ENCODE measurements around the gene PRKAG1.

The PRKAG1 gene

DNA sequence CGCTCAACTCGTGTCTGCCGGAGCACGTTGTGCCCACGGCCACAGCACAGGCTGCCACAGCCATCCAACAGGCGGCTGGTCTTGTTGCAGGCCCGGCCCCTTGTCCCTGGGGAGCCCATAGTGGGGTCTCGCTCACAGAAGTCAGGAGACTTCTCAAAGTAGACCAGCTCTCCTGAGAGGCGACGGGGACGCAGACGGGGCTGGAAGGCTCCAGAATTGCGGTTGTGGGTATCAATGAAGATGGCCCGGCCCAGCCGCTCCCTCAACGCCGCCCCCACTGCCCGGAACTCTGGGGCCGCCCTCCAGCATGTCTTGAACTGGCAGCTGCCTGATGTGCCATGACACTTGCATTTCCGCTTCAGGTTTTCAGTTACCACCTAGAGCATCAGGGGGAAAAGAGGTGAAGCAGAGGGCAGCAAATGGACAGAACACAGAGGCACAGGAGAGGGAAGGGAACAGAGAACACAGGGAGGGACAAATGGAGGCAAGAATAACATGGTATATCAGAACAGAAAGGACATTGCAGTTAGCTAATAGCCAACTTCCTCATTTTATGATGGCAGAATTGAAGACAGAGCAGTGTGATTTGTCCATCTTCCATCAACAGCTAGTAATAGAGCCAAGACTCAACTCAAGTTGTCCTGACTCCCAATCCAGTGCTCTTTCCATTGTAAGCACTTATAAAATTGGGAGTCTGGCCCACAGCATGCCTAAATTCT is 52.2 kb downstream of the PRKAG1 start:
- DNase-seq (ENCODE audit: low spot score), result no peak

DNA sequence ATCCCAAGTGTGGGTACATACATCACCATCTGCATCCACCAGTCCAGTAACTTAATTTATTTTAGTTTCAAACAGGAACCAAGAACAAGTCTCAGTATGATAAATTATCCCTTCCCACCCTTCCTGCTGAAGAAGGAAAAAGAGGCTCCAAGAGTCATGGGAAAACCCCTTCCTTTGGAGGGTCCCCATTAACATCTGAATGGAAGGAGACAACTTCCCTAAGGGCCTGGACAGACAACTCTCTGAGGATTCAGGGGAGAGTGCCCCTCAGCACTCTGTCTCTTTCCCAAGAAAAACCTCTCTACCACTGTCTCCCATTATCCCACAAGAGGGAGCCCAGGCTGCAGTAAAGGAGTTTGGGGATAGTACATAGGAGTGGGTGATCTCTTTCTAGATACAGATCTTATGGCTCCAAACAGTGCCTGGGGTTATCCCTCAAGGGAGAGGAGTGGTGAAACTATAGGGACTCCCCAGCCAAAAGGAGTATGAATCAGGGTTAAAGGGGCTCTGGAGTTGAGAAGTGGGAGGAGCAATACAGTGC is 53.2 kb downstream of the PRKAG1 start:
- no peak for DNase-seq (ENCODE audit: low spot score)

DNA sequence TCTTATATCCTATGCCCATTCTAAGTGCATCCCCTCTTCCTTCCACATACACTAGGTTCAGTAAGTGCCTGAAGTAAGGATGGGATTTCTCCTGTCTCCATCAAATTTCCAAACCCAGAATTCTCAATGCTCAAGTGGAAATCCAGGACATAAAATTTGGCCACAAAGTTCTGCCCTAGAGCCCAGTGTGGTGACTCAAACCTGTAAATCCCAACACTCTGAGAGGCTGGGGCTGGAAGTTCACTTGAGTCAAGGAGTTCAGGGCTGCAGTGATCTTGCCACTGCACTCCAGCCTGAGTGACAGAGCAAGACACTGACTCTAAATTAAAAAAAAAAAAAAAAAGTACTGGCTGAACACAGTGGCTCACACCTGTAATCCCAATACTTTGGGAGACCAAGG is 56.8 kb downstream of the PRKAG1 start:
- DNase-seq (ENCODE audit: low spot score), result no peak

DNA sequence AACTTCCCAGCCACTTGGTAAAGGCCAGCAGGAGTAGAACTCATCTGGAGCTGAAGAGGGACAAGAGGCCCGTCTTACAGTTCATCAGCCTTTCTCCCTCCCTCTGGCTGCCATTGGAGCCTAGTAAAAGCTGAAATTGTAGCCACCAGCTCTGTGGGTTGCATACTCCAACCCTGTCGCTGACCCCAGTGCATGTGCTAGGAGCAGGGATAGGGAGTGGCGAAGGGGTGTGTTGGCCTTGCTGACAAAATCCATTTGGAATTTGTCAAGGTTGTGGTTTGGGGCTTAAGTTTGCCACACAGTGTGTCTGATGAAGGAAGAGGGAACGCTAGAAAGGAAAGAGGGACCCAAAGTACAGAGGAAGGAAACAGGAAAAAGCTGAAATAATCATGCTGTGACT is 57.2 kb downstream of the PRKAG1 start:
- DNase-seq (ENCODE audit: low spot score), result no peak

DNA sequence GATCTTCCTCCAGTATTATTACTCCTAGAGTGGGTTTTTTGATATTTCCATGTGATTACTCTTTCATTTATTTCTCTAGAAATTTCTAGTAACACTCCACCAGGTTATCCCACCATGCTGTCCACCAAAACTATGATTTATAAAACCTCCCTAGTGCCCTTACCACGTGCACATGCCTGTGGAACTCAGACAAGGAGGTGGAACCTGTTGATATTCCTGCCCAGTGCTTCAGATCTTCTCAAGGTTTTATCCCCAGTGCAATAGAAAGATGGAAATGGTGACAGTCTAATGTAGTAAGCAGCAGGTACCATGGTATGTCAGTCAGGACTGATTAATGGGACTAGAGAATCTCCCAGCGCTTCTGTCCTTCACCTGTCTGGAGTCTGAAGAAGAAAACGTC is 57.7 kb downstream of the PRKAG1 start:
- DNase-seq (ENCODE audit: low spot score), result no peak

DNA sequence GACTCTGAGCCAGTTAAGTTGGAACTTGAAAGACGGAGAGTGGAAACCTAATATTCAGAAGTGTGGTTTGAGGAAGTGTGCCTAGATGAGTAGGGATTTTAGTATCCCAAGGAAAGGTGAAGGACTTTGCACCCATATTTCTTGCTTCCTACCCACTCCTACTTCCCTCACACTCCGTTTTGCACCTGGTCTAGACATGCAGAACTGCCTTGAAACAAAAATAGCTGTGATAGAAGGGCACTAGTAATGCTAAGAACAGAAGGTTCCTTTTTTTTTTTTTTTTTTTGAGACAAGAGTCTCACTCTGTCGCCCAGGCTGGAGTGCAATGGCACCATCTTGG is 60.6 kb downstream of the PRKAG1 start:
- DNase-seq (ENCODE audit: low spot score), result no peak

DNA sequence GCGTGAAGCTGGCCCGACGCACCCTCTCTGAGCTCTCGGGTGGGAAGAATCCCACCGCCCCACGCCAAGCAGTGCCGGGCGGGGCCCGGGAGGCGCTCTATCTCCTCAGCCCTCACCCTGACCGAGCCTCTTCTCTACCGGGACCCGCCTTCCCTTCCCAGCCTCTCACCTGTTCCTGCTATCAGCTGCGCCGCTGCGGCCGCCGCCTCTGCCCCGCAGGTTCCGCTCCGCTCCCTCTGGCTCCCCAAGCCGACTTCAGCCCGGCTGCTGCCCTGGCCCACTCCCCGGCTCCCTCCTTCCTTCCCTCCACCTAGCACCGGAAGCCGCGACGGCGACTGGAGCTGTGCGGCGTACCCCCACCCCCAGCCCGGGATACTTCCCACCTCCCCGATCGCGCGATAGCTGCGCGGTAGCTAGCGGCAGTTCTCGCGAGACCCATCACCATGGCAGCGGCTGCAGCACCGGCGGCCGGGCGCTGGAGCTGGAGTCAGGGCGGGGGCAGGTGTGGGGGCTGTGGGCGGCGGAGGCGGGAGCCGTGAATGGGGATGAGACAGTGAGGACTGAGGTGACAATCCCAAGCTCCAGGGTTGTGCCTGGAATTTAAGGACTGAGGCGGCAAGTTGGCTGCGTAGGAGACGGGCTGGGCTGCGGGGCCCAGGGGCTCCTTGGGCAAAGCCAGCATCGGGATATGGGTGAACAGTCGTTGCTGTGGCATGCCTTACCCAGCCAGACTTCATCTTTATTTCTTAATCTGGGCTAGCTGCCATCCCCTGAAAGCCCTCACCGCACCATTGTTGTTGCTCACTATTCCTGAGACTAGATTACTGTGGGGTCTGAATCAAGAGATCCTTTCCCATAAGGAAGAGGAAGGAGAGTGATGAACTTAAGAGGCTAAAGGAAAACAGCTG is 61.2 kb downstream of the PRKAG1 start, which contains the start of gene ARF3:
Gene ARF3 (minus strand): TSS at position 347 of the 908 bp plus-strand sequence. CDS start 16,392 bp downstream, outside the sequence.
- DNase-seq (ENCODE audit: low spot score), result peak; percentile 95

DNA sequence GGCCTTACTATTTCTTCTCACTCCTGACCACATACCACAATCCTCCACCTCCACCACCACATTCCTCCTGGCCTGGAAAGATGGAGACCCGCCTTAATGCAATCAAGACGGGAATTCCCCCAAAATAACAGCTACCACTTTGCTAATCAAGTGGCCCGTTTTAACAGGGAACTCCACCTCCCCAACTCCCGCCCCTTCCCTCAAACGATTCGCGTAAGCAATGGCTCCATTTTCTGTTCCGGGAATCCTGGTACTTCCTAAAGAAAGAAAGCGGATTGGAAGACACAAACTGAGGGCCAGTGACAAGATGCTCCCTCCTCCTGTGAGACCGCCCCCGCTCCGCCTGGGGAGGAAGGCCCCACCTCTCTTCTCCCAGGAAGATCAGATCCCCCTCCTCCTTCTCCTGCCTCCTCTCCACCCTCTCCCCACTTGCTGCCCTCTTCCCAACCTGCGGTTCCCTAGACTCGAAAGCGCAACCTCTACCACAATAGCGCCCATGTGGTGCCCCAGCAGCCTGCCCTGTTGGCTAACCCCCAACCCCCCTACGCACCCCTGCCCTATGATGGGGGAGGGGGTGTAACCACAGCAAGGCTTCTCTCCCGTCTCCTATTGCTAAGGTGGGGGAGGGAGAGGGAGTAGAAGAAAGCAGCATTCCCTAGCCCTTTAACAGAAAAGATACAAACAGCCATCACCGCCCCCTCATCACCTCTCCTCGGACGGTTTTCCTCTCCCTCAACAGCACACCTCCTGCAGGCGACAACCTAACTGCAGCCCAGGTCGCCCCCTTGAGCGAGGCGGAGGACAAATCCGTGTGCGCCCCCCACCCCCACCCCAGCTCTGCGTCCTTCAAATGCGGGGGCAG is 62.1 kb downstream of the PRKAG1 start:
- peak; percentile 32 for DNase-seq (ENCODE audit: low spot score)

DNA sequence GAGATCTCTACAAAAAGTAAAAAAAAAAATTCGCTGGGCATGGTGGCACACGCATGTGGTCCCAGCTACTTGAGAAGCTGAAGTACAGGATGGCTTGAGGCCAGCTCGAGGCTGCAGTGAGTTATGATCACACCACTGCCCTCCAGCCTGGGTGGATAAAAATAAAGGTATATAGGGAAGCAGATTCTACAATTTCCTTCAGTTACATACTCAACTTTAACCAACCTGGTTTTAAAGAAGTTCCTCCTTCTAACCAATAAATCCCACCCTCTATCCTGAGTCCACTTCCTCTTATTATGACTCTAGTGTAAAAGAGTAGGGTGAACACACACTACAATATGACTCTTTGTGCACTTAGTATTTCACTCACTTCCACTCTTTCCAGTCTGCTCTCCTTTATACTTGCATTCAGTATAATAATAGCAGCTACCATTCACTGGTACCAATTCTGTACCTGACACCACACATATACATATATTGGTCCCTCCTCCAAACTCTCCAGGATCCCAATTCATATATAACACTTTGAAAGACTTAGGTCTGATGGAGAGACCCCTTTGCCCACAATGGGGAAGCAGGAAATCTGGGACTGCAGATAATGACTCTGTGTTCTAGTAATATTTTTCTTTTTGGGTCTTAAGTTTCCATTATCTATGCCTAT is 63.6 kb downstream of the PRKAG1 start:
- no peak for DNase-seq (ENCODE audit: low spot score)

DNA sequence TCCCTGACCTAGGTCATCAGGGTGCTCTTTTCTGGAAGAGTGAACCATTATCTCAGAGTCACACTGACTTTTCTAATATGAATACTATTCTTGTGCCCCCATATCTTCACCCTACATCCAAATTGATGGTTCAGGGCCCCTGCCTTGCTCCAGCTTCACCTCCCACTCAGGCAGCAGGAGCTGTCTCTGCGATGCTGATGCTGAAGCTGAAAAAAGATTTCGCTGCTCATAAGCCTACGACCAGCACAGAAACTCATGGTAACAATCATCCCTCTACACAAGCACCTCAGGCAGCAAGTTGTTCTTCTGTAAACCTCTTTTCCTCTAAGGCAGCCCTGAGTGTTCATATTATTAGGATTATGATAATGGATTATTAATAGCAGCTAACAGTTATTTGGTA is 64.5 kb downstream of the PRKAG1 start:
- DNase-seq (ENCODE audit: low spot score), result no peak

DNA sequence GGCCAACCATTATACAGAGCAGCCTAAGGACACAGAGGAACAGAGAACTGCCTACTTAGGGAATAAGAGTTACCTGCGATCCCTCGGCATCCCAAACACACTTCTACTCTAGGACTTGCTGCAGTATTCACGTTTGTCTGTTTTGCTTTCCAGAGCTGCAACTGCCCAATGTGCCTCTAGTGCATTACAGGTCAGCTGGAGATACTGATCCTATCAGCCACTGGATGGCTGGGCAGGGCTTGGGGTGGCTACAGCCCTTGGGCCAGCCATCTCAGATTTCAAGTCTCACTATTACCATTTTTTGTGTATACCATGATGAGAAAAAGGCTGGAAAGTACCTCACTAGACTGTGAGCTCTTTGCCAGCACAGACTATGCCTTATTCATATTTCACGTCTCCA is 65.9 kb downstream of the PRKAG1 start:
- no peak for DNase-seq (ENCODE audit: low spot score)
